NCI-H748 (cell line): Measurements from ENCODE around the gene CNGA1.

Source experiments
- DNase-seq: peaks from one replicate; lab custom pipeline; 2025; ENCODE audit not compliant: unreplicated experiment; lab: John Stamatoyannopoulos, UW

The CNGA1 gene

GRCh38 chr4:48016141-48017107 is at the start of gene CNGA1, which contains the start of gene NIPAL1:
Gene CNGA1 (minus strand): TSS chr4:48016681. CDS start chr4:47952689, 63,992 bp downstream.
Gene NIPAL1 (plus strand): TSS chr4:48016772. CDS start chr4:48016840, 68 bp downstream.
- peak; percentile 85 for DNase-seq

DNA sequence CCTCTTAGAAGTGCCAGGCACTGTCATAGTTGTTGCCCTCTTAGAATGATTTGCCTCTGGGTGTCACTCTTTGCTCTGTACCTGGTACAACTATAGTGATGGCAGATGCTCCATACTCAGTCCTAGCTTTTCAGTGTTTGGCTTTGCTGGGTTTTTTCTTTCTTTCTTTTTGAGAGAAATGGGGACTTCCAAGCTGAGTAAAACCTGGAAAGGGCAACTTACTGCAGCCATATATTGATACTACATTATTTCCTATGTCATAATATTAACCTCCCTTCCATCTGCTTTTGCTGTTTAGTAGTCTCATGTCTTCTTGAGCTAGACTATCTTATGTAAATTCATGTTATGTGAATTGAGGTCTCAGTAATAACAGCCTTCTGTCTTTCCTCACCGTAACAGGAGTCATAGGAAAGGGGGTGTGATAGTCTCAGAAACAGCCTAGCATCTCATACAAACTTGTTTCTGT is 49.1 kb upstream of the CNGA1 start:
- DNase-seq = no peak

DNA sequence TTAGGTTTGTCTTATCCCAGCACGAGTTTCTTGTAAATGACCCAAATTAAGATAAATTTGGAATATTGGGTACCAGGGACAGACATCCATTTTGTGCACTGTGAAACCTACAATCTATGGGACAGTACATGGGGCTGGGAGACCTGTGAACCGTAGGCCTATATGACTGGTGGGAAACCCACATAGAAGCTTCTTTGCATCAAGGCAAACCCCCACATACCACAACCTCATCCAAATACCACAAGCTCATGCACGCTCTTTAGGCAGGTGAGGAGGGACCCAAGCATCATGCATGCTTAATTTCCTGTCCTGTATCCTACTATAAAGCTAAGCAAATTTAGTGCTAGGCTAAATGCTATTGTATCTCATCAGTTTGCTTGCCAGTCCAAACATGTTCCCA is 47.9 kb upstream of the CNGA1 start:
- DNase-seq = no peak

DNA sequence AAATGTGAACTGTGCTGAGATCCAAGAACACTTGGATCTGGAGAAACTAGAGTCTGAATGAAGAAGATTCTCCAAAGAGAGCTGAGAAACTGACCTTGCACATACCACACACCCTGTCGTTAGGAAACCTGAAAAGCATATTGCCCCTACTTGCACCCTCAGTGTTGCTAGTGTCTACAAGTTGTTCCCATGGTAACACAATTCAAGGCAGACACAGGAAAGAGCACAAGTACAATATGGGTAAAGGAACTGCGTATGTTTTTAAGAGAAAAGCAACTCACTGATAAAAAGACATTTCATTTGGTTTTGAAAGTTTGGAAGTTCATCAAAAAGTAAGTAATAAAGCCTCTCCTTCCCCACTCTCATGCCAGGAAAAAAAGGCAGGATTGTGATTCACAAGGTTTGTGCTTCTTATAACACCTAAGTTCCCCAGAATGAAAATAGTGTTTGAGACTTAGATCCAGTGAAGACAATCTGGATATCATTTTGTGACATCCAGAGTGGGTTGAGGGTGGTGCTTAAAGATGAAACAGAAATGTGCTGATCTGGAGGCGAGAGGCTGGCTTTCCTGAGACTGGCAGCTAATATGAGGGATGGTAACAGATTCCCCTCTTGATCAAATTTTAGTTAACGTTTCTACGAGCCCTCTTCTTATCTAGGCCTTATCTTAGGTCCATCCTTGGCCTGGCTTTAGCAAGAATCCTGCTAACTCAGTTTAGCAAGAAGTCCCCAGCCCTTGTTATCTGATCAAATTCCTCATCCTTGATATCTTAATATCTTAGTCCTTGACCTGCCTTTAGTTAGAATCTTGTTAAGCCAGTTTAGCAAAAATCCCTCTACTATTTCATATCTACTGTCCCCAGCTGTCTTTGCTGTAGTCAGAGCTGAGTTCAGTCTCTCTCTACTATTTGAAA is 42.4 kb upstream of the CNGA1 start:
- DNase-seq = peak; percentile 51

- DNase-seq = no peak
Measured at GRCh38 chr4:48051078-48051477, 34.6 kb upstream of the CNGA1 start.

- DNase-seq = no peak
Measured at GRCh38 chr4:48049483-48049882, 33.0 kb upstream of the CNGA1 start.

DNA sequence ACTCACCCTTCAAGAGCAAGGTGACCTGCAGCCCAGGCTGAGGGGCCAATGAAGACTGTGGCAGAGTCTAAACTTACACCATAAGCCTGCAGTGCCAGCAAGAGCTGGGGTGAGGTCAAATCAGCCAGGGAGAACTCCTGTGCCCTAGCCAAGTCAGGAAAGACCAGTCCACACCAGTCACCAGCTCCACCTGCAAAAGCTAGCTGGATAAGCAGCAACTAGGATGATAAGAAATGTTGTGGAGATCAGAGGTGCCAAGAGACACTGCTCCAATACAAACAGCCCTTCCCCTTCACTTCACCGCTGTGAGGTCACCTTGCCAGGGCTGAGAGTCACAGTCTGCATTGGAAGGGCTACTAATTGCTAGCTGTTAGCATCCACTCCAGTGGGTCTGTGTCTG is 31.4 kb upstream of the CNGA1 start:
- no peak for DNase-seq

DNA sequence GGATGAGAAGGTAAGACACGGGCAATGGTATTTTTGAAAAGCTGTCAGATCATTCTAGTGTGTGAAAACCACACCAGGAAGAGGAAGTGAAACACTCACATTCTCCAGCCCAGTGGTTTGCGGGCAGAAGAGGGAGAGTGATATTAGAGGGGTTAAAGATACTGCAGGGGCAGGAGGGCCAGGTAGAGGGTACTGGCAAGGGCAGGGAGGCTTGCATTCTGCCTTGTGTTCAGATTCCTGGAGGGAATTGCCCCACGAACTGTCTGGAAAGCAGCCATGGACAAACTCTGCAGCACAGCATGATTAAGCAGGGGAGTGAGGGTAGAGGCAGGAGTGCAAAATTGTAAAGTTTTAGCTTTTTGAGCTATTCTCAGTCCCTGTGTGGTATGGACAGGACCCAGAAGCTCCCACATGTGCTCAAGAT is 31.0 kb upstream of the CNGA1 start:
- DNase-seq = no peak

DNA sequence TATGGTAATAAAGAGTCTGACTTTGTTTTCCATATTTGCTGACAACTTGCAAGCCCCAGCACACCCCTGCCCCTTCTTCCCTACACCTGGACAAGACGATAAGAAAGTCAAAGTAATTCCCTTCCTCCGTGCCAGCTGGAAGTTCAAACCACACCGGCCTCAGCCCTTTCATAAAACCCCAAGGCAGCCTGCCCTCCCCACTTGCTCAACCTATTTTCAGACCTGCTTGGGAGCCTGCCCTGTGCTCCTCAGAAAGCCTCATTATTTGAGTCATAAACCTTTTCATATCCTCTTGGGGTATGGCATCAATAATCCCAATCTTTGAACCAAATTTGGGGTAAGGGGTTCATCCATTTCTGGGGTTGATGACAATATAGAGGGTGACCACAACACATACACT is 29.6 kb upstream of the CNGA1 start:
- no peak for DNase-seq

GRCh38 chr4:48044298-48044697 is 27.8 kb upstream of the CNGA1 start:
- DNase-seq = no peak

- no peak for DNase-seq
Measured at GRCh38 chr4:48043504-48043903, 27.0 kb upstream of the CNGA1 start.

DNA sequence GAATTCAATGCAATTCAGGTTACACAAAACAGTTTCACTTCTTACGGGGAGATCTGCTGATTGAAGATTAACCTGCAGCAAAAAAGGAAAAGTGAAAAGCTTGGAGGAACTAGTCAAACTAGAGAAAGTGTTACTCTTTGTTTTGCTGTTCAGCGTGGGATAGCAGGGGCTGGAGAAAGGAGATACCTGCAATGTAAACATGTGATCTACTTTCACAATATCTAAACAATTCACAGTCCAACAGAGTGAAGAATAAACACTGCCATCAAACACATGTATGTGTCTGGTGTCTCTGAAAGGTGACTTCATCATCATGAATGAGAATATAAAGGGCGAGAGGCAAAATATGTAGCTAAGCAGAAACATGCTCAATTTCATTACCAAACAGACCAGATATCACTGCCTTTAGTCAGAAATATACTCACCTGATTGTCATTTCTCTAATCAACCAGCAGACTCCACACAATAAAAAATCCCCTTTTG is 26.5 kb upstream of the CNGA1 start:
- DNase-seq = no peak

GRCh38 chr4:48041535-48042137 is 25.2 kb upstream of the CNGA1 start:
- no peak for DNase-seq

- DNase-seq = no peak
Measured at GRCh38 chr4:48039561-48039960, 23.1 kb upstream of the CNGA1 start.

DNA sequence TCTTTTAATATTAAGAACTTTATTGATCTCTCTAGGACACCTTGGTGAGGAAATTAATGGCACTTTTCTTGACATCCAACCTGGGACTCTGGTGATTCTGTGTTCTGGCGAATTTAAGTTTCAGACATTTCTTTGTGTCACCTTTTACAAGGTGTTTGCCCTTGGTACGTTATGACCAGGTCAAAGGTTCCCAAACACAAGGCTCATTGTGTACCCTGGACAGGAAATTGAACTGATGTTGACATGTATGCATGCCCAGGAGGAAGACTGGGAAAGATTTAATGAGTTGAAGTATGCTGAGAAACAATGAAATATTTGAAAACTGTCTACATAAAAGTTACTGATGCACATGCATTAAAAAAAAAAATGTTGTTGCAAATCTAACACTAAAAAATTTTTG is 22.2 kb upstream of the CNGA1 start:
- no peak for DNase-seq

GRCh38 chr4:48037117-48037462 is 20.6 kb upstream of the CNGA1 start:
- no peak for DNase-seq

DNA sequence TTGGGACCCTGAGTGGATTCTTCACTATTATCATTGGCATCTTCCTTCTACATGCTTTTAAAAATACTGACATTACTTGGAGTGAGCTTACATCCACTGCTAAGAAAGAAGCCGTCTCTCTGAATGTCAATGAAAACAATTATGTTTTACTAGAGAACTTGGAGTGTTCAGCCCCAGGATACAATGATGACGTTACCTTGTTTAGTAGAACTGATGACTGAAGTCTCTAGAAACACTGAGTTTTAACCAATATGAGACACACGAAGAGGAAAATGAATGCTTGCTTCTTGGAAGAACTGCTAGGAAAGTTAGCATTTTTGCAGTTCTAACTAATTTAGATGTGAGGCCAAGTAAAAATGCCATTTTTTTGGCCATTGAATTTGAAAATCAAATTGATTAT is 19.5 kb upstream of the CNGA1 start:
- DNase-seq = no peak

DNA sequence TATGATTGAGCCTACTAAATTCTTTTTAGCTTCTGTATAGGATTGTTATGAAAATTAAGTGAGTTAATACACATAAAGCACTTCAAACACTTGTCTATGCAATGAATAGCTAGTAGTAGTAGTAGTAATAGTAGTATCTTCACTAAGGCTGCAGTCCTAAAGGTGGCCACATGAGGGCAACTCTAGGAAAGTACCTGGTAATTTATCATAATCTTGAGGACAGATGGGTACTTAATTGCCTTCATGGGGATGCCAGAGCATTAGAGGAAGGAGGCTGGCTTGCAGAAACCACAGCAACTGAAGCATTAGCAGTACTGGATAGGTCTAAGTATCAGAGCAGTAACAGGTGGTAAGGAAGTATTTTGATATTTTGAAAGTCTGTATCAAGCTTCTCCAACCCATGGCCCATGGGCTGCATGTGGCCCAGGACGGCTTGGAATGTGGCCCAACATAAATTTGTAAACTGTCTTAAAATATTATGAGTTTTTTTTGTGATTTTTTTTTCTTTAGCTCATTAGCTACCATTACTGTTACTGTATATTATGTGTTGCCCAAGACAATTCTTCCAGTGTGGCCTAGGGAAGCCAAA is 17.4 kb upstream of the CNGA1 start:
- DNase-seq = peak; percentile 47

GRCh38 chr4:48033412-48033811 is 16.9 kb upstream of the CNGA1 start:
- no peak for DNase-seq

- DNase-seq = no peak
Measured at GRCh38 chr4:48032721-48033120, 16.2 kb upstream of the CNGA1 start.
